Measurements from ENCODE around the gene KRTAP10-11.

- TF ChIP-seq ARNTL (CRISPR knock-in tag; IDR thresholded peaks at IDR 0.05; ENCODE audit: borderline replicate concordance, low read depth) (no peak), RARB (CRISPR knock-in tag; IDR thresholded peaks at IDR 0.05) (no peak), GLIS3 (CRISPR knock-in tag; IDR thresholded peaks at IDR 0.05) (no peak)
Observed at GRCh38 chr21:44615466-44615865, 30.7 kb upstream of the KRTAP10-11 start.

Measured in SK-N-SH treated with all-trans-retinoic acid at 6 μM for 48 hours (cell line).